ENCODE measurements around the gene SLC1A7. TPM values are rescaled to one million over a fixed set of nuclear protein-coding genes. Genes with fewer than 3 reads are reported as not detected.
A peak's percentile ranks its signal among the peaks of the same experiment; 100 is the strongest.

The SLC1A7 gene
- total RNA-seq, 1 experiment from 2014 or later = not detected

GRCh38 chr1:53080041-53080440, 62.4 kb downstream of the SLC1A7 start:
- Histone ChIP-seq H3K4me1 (ENCODE audit: control insufficient read depth in 1 of 2, insufficient read depth in 2 of 2, low read length in 2 of 2) (peaks cover 0 to 7% of the 10 kb centered on the region in 2 experiments; a peak in 1 of 4 replicates), H3K79me2 (ENCODE audit: insufficient read depth, low read length) (no peaks in the 10 kb centered on the region), H3K9ac (ENCODE audit: low read length) (no peak overlapping the region), H3K4me3 (replicated peaks in 1 of 2; ENCODE audit: low read depth in 1 of 2, low read length in 2 of 2) (no peak overlapping the region), H3K27me3 (ENCODE audit: insufficient read depth, low read length) (no peaks in the 10 kb centered on the region), H3K9me2 (ENCODE audit: insufficient read depth) (no peaks in the 10 kb centered on the region), H3K36me3 (ENCODE audit: control insufficient read depth in 1 of 2, insufficient read depth in 2 of 2, low read length in 2 of 2) (no peaks in the 10 kb centered on the region), H2AFZ (ENCODE audit: low read depth, low read length, poor library complexity, severe bottlenecking) (no peak overlapping the region), H3K9me3 (ENCODE audit: control insufficient read depth in 1 of 2, insufficient read depth in 1 of 2, low read depth in 1 of 2, low read length in 2 of 2) (no peaks in the 10 kb centered on the region), H4K20me1 (ENCODE audit: insufficient read depth) (no peaks in the 10 kb centered on the region), H3K27ac (ENCODE audit: low read depth, low read length) (no peak overlapping the region), H3K4me2 (ENCODE audit: low read length) (no peak overlapping the region)
- ChIA-PET POLR2A (no interaction called here), RAD21 (ENCODE audit: low non-redundant PET in 1 of 2, low total read pairs in 2 of 2, uncharacterized antibody in 2 of 2, unreplicated experiment in 2 of 2) (no interaction called here), CTCF (no interaction called here)
- intact Hi-C loops (cut with micrococcal nuclease) = no loop called here
- DNase-seq (ENCODE audit: low read depth, low spot score) (no peak), ATAC-seq (no peak)
- no TSS peak for BruUV-seq (replicated peaks)
- TF ChIP-seq EZH2 (IDR thresholded peaks at IDR 0.05) (no peak), ZBTB33 (IDR thresholded peaks at IDR 0.05; ENCODE audit: extremely low read depth, insufficient replicate concordance, low read length) (no peak), ATF3 (IDR thresholded peaks at IDR 0.05) (no peak), YY1 (IDR thresholded peaks at IDR 0.05; ENCODE audit: extremely low read depth, insufficient replicate concordance, low read depth, low read length) (no peak), FOSL1 (IDR thresholded peaks at IDR 0.05; ENCODE audit: low read depth) (no peak), CEBPB (IDR thresholded peaks at IDR 0.05; ENCODE audit: low read depth) (no peak), ELF1 (IDR thresholded peaks at IDR 0.05; ENCODE audit: borderline replicate concordance, low read depth) (no peak)

GRCh38 chr1:53079251-53079650, 63.2 kb downstream of the SLC1A7 start:
- CTCF ChIA-PET = no interaction called here
- Histone ChIP-seq H3K27me3 (ENCODE audit: insufficient read depth, low read length) (no peaks in the 10 kb centered on the region), H2AFZ (ENCODE audit: low read depth, low read length, poor library complexity, severe bottlenecking) (no peak overlapping the region), H4K20me1 (ENCODE audit: insufficient read depth) (no peaks in the 10 kb centered on the region), H3K9me2 (ENCODE audit: insufficient read depth) (no peaks in the 10 kb centered on the region), H3K9me3 (ENCODE audit: control insufficient read depth in 1 of 2, insufficient read depth in 1 of 2, low read depth in 1 of 2, low read length in 2 of 2) (no peaks in the 10 kb centered on the region), H3K79me2 (ENCODE audit: insufficient read depth, low read length) (no peaks in the 10 kb centered on the region), H3K27ac (ENCODE audit: low read depth, low read length) (no peak overlapping the region), H3K4me1 (ENCODE audit: control insufficient read depth in 1 of 2, insufficient read depth in 2 of 2, low read length in 2 of 2) (no peaks in the 10 kb centered on the region), H3K4me2 (ENCODE audit: low read length) (no peak overlapping the region), H3K9ac (ENCODE audit: low read length) (no peak overlapping the region), H3K4me3 (replicated peaks in 1 of 2; ENCODE audit: low read depth in 1 of 2, low read length in 2 of 2) (no peak overlapping the region), H3K36me3 (ENCODE audit: control insufficient read depth in 1 of 2, insufficient read depth in 2 of 2, low read length in 2 of 2) (no peaks in the 10 kb centered on the region)
- intact Hi-C loops (cut with micrococcal nuclease) = no loop called here
- POLR2A ChIA-PET = no interaction called here
- no TSS peak for BruUV-seq (replicated peaks)
- ATAC-seq = 0 out of 2 replicates have a peak, but pooled peaks have one; percentile 4
- RAD21 ChIA-PET (ENCODE audit: low non-redundant PET in 1 of 2, low total read pairs in 2 of 2, uncharacterized antibody in 2 of 2, unreplicated experiment in 2 of 2) = no interaction called here
- DNase-seq (ENCODE audit: low read depth, low spot score) = no peak
- TF ChIP-seq CTCF (IDR thresholded peaks at IDR 0.05 in 2 of 3, conservative IDR thresholded peaks at IDR 0.05 in 1 of 3; ENCODE audit: borderline replicate concordance in 1 of 3, insufficient read depth in 1 of 3, low read depth in 2 of 3, low read length in 2 of 3) = no peak
- no peak for TF ChIP-seq ZNF274 (IDR thresholded peaks at IDR 0.05; ENCODE audit: low read depth, low read length)
- no peak for TF ChIP-seq CEBPB (IDR thresholded peaks at IDR 0.05; ENCODE audit: low read depth)
- TF ChIP-seq ELF1 (IDR thresholded peaks at IDR 0.05; ENCODE audit: borderline replicate concordance, low read depth) = no peak
- TF ChIP-seq MAX (IDR thresholded peaks at IDR 0.05) = no peak
- TF ChIP-seq EZH2phosphoT487 (IDR thresholded peaks at IDR 0.05; ENCODE audit: borderline replicate concordance) = no peak
- TF ChIP-seq CBX3 (IDR thresholded peaks at IDR 0.05; ENCODE audit: low read depth) = no peak
- TF ChIP-seq EZH2 (IDR thresholded peaks at IDR 0.05) = no peak
- no peak for TF ChIP-seq TCF7L2 (IDR thresholded peaks at IDR 0.05; ENCODE audit: borderline replicate concordance, extremely low read depth, insufficient read depth, insufficient read length)
- no peak for TF ChIP-seq SP1 (IDR thresholded peaks at IDR 0.05; ENCODE audit: low read depth)
- TF ChIP-seq ATF3 (IDR thresholded peaks at IDR 0.05) = no peak
- TF ChIP-seq SRF (IDR thresholded peaks at IDR 0.05; ENCODE audit: low read depth) = no peak
- TF ChIP-seq RAD21 (IDR thresholded peaks at IDR 0.05; ENCODE audit: low read depth) = no peak
- no peak for TF ChIP-seq JUND (IDR thresholded peaks at IDR 0.05)

All from HCT116 (cell line).